HepG2 (cell line): ENCODE measurements around the gene FCHSD1. TPM values are rescaled to one million over a fixed set of nuclear protein-coding genes. Genes with fewer than 3 reads are reported as not detected.

Source experiments
- HHEX ChIP-seq: IDR thresholded peaks from 2 replicates; pipeline ENCODE4 v1.6.1; 2016; ENCODE audit warnings: control low read depth
- IKZF1 ChIP-seq: fragments of 450-650 bp; IDR thresholded peaks from 2 replicates; pipeline ENCODE4 v1.7.1; 2016
- KDM2A ChIP-seq: sonication (generic); formaldehyde crosslinking; IDR thresholded peaks from 2 replicates; pipeline ENCODE4 v1.4.0; 2020; ENCODE audit warnings: low read depth, missing genetic modification reagents, borderline replicate concordance
- MXI1 ChIP-seq: IDR thresholded peaks from 3 replicates; pipeline ENCODE4 v1.6.1; 2012; ENCODE audit warnings: low read depth, low read length, inconsistent platforms, borderline replicate concordance
- NR2F2 ChIP-seq: IDR thresholded peaks from 2 replicates; pipeline ENCODE4 v1.6.1; 2012; ENCODE audit warnings: low read depth, inconsistent platforms, borderline replicate concordance
- RAD21 ChIP-seq: fragments of 450-650 bp; formaldehyde crosslinking; IDR thresholded peaks from 2 replicates; pipeline ENCODE4 v1.5.0; 2020; ENCODE audit warnings: mild to moderate bottlenecking
- SIN3B ChIP-seq: fragments of 150-350 bp; IDR thresholded peaks from 2 replicates; pipeline ENCODE4 v1.6.1; 2014; ENCODE audit warnings: low read length
- SSRP1 ChIP-seq: IDR thresholded peaks from 2 replicates; pipeline ENCODE4 v1.6.1; 2016; ENCODE audit warnings: control low read depth
- ZBTB20 ChIP-seq: sonication (generic); formaldehyde crosslinking; IDR thresholded peaks from 2 replicates; pipeline ENCODE4 v1.8.1; 2023; ENCODE audit warnings: missing genetic modification reagents, low read depth, mild to moderate bottlenecking, borderline replicate concordance
- ZFY ChIP-seq: sonication (generic); formaldehyde crosslinking; IDR thresholded peaks from 2 replicates; pipeline ENCODE4 v1.4.0; 2020; ENCODE audit warnings: missing genetic modification reagents
- ZNF382 ChIP-seq: sonication (generic); formaldehyde crosslinking; IDR thresholded peaks from 2 replicates; pipeline ENCODE4 v1.5.0; 2020; ENCODE audit warnings: missing genetic modification reagents, mild to moderate bottlenecking, borderline replicate concordance
- ZNF703 ChIP-seq: sonication (generic); formaldehyde crosslinking; IDR thresholded peaks from 2 replicates; pipeline ENCODE4 v1.5.1; 2020; ENCODE audit warnings: missing genetic modification reagents, mild to moderate bottlenecking, moderate library complexity, borderline replicate concordance
- ZNF768 ChIP-seq: sonication (generic); formaldehyde crosslinking; IDR thresholded peaks from 2 replicates; pipeline ENCODE4 v1.4.0; 2020; ENCODE audit warnings: missing genetic modification reagents
- polyA plus RNA-seq, 8 experiments: library from polyadenylated mRNA; depleted of rRNA in 3 of 8; stranded (reverse) in 7 of 8; unstranded in 1 of 8; fragments of >200 nt; fragmentation: Illumina TruSeq in 4 of 8; extraction: Trizol in 4 of 8; gene quantifications; 2 replicates each; pipeline versions ENCODE4 v1.2.1 to v1.2.3, GENCODE V29; 2011 to 2016; ENCODE audit warnings: low read depth in 4 of 8, missing spikeins in 1 of 8, mixed read lengths in 1 of 8; ENCODE audit not compliant: insufficient read depth in 1 of 8
- total RNA-seq, 5 experiments: library from RNA; depleted of rRNA; stranded (reverse); fragments of >200 nt; fragmentation: Illumina TruSeq; extraction: Trizol; gene quantifications; 2 replicates each; pipeline ENCODE4 v1.2.3, GENCODE V29; 2016; ENCODE audit warnings: low read depth in 1 of 5
- TF ChIP-seq, protein P1 (sequence below): sonication (generic); formaldehyde crosslinking; IDR thresholded peaks from 2 replicates; pipeline ENCODE4 v1.5.1; 2020; ENCODE audit warnings: mild to moderate bottlenecking, missing genetic modification reagents, moderate library complexity
- TF ChIP-seq, protein P2 (sequence below): sonication (generic); formaldehyde crosslinking; IDR thresholded peaks from 2 replicates; pipeline ENCODE4 v1.4.0; 2020; ENCODE audit warnings: missing genetic modification reagents
- TF ChIP-seq, protein P3 (sequence below): sonication (generic); formaldehyde crosslinking; IDR thresholded peaks from 2 replicates; pipeline ENCODE4 v1.4.0; 2020; ENCODE audit warnings: missing genetic modification reagents, borderline replicate concordance
- TF ChIP-seq, protein P4 (sequence below): sonication (generic); formaldehyde crosslinking; IDR thresholded peaks from 2 replicates; pipeline ENCODE4 v1.9.0; 2022; ENCODE audit warnings: missing genetic modification reagents, mild to moderate bottlenecking, borderline replicate concordance

The FCHSD1 gene
- total and polyA plus RNA-seq, 2 of the 13 experiments (the other 11 are each of a cell fraction or from before 2014, with no cell fraction given) = 5.5 to 15.4 TPM

DNA sequence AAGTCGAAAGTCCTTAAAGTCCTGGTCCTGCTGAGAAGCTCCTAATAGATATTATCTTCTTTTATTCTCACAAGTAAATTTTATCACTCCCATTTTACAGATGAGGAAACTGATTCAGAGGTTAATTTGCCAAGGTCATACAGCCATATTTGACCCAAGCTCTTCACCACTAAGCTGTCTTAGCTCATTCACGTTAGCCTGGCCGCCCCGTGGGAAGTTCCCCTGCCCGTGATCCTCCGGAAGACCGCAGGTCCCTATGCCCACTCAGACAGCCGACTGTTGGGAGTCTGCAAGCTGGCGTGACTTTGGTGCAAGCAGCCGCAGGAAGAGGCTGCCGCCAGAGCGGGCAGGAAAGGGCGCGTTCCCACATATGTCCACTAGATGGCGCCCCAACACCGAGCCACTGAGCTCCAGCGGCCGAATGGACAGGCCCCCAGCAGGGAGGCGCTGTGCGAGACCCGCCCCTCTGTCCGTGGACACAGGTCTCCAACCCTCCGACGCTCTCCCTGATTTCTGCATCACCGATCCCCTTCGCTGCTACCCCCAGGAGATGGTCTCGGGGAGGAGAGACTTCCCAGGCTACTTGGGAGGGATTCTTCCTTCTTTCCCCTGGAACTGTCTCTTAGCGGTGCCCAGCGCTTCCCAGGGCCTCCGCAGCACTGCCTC is 40.8 kb upstream of the FCHSD1 start (continued):
- peak; percentile 63; the same call in 1 of the 2 replicates for TF ChIP-seq KDM2A (CRISPR knock-in tag)
- TF ChIP-seq, protein P1, sequence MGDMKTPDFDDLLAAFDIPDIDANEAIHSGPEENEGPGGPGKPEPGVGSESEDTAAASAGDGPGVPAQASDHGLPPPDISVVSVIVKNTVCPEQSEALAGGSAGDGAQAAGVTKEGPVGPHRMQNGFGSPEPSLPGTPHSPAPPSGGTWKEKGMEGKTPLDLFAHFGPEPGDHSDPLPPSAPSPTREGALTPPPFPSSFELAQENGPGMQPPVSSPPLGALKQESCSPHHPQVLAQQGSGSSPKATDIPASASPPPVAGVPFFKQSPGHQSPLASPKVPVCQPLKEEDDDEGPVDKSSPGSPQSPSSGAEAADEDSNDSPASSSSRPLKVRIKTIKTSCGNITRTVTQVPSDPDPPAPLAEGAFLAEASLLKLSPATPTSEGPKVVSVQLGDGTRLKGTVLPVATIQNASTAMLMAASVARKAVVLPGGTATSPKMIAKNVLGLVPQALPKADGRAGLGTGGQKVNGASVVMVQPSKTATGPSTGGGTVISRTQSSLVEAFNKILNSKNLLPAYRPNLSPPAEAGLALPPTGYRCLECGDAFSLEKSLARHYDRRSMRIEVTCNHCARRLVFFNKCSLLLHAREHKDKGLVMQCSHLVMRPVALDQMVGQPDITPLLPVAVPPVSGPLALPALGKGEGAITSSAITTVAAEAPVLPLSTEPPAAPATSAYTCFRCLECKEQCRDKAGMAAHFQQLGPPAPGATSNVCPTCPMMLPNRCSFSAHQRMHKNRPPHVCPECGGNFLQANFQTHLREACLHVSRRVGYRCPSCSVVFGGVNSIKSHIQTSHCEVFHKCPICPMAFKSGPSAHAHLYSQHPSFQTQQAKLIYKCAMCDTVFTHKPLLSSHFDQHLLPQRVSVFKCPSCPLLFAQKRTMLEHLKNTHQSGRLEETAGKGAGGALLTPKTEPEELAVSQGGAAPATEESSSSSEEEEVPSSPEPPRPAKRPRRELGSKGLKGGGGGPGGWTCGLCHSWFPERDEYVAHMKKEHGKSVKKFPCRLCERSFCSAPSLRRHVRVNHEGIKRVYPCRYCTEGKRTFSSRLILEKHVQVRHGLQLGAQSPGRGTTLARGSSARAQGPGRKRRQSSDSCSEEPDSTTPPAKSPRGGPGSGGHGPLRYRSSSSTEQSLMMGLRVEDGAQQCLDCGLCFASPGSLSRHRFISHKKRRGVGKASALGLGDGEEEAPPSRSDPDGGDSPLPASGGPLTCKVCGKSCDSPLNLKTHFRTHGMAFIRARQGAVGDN (CRISPR knock-in tag) = peak; percentile 60
- 0 out of 3 replicates have a peak, but pooled peaks have one; percentile 15 for TF ChIP-seq MXI1
- no peak for TF ChIP-seq SSRP1 (CRISPR knock-in tag)
- TF ChIP-seq, protein P2, sequence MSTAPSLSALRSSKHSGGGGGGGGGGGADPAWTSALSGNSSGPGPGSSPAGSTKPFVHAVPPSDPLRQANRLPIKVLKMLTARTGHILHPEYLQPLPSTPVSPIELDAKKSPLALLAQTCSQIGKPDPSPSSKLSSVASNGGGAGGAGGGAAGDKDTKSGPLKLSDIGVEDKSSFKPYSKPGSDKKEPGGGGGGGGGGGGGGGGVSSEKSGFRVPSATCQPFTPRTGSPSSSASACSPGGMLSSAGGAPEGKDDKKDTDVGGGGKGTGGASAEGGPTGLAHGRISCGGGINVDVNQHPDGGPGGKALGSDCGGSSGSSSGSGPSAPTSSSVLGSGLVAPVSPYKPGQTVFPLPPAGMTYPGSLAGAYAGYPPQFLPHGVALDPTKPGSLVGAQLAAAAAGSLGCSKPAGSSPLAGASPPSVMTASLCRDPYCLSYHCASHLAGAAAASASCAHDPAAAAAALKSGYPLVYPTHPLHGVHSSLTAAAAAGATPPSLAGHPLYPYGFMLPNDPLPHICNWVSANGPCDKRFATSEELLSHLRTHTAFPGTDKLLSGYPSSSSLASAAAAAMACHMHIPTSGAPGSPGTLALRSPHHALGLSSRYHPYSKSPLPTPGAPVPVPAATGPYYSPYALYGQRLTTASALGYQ (CRISPR knock-in tag) = no peak
- no peak for TF ChIP-seq ZNF382 (CRISPR knock-in tag)
- TF ChIP-seq ZNF703 (CRISPR knock-in tag) = no peak
- no peak for TF ChIP-seq IKZF1
- peak; percentile 98 for TF ChIP-seq RAD21 (CRISPR knock-in tag)
- TF ChIP-seq HHEX (CRISPR knock-in tag) = no peak
- TF ChIP-seq ZFY (CRISPR knock-in tag) = no peak
- TF ChIP-seq, protein P3, sequence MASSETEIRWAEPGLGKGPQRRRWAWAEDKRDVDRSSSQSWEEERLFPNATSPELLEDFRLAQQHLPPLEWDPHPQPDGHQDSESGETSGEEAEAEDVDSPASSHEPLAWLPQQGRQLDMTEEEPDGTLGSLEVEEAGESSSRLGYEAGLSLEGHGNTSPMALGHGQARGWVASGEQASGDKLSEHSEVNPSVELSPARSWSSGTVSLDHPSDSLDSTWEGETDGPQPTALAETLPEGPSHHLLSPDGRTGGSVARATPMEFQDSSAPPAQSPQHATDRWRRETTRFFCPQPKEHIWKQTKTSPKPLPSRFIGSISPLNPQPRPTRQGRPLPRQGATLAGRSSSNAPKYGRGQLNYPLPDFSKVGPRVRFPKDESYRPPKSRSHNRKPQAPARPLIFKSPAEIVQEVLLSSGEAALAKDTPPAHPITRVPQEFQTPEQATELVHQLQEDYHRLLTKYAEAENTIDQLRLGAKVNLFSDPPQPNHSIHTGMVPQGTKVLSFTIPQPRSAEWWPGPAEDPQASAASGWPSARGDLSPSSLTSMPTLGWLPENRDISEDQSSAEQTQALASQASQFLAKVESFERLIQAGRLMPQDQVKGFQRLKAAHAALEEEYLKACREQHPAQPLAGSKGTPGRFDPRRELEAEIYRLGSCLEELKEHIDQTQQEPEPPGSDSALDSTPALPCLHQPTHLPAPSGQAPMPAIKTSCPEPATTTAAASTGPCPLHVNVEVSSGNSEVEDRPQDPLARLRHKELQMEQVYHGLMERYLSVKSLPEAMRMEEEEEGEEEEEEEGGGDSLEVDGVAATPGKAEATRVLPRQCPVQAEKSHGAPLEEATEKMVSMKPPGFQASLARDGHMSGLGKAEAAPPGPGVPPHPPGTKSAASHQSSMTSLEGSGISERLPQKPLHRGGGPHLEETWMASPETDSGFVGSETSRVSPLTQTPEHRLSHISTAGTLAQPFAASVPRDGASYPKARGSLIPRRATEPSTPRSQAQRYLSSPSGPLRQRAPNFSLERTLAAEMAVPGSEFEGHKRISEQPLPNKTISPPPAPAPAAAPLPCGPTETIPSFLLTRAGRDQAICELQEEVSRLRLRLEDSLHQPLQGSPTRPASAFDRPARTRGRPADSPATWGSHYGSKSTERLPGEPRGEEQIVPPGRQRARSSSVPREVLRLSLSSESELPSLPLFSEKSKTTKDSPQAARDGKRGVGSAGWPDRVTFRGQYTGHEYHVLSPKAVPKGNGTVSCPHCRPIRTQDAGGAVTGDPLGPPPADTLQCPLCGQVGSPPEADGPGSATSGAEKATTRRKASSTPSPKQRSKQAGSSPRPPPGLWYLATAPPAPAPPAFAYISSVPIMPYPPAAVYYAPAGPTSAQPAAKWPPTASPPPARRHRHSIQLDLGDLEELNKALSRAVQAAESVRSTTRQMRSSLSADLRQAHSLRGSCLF (CRISPR knock-in tag) = no peak
- no peak for TF ChIP-seq SIN3B
- no peak for TF ChIP-seq ZBTB20
- peak; percentile 55; the same call in 1 of the 2 replicates for TF ChIP-seq ZNF768 (CRISPR knock-in tag)
- TF ChIP-seq, protein P4, sequence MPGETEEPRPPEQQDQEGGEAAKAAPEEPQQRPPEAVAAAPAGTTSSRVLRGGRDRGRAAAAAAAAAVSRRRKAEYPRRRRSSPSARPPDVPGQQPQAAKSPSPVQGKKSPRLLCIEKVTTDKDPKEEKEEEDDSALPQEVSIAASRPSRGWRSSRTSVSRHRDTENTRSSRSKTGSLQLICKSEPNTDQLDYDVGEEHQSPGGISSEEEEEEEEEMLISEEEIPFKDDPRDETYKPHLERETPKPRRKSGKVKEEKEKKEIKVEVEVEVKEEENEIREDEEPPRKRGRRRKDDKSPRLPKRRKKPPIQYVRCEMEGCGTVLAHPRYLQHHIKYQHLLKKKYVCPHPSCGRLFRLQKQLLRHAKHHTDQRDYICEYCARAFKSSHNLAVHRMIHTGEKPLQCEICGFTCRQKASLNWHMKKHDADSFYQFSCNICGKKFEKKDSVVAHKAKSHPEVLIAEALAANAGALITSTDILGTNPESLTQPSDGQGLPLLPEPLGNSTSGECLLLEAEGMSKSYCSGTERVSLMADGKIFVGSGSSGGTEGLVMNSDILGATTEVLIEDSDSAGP (CRISPR knock-in tag) = peak; percentile 70; the same call in 1 of the 2 replicates
- TF ChIP-seq NR2F2 = no peak
